GM15510 (cell line): Measurements from ENCODE around the gene RFX1.

Experiments
- POLR2A ChIP-seq: IDR thresholded peaks from 3 replicates; pipeline ENCODE4 v1.6.1; 2011; ENCODE audit warnings: borderline replicate concordance; ENCODE audit not compliant: insufficient read length; ENCODE audit errors: extremely low read depth

Gene RFX1

GRCh38 chr19:13985771-13986347 lies 20.3 kb downstream of the RFX1 start:
- no peak for TF ChIP-seq POLR2A

DNA sequence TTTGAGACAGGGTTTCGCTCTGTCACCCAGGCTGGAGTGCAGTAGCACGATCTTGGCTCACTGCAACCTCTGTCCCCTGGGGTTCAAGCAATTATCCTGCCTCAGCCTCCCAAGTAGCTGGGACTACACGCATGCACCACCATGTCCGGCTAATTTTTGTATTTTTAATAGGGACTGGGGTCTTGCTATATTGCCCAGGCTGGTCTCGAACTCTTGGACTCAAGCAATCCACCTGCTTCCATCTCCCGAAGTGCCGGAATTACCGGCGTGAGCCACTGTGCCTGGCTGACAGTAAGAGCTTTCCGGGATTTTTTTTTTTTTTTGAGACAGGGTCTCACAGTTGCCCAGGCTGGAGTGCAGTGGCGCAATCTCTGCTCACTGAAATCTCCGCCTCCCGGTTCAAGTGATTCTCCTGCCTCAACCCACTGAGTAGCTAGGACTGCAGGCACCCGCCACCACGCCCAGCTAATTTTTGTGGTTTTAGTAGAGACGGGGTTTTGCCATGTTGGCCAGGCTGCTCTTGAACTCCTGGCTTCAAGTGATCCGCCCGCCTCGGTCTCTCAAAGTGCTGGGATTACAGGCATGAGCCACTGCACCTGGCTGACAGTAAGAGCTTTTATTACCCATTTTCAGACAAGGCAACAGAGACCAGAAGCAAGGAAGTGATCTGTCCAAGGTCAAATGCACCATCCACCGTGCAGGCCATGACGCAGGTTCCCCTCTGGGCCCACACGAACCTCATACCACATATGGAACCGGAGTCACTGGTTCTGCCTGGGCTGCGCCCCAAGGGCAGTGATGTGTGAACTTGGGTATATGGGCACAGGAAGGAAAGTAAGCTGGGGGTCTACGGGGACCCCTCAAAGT lies 21.0 kb downstream of the RFX1 start:
- no peak for TF ChIP-seq POLR2A

DNA sequence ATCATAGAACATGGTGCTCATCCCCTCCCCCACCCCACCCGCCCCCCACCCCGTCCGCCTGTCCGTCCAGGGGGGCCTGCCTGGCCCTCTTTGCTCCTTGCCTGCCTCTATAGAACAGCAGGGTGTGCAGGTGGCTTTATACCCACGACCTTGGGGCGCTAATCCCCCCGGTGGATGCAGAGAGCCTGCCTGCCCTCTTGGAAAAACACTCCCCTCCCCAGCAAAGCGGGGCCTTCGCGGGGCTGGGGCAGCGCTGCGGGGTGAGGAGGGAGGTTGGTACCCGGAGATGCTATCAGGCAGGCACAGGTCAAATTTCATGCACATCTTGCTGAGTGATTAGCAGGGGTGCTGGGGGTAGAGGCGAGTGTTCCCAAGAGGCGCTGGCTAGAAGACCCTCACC lies 21.9 kb downstream of the RFX1 start:
- TF ChIP-seq POLR2A, result no peak

- TF ChIP-seq POLR2A, result no peak
Observed at GRCh38 chr19:13983213-13983889, 22.8 kb downstream of the RFX1 start.

GRCh38 chr19:13982773-13983172 lies 23.3 kb downstream of the RFX1 start:
- TF ChIP-seq POLR2A, result no peak

- TF ChIP-seq POLR2A, result no peak
Observed at GRCh38 chr19:13981988-13982501, 24.1 kb downstream of the RFX1 start.

DNA sequence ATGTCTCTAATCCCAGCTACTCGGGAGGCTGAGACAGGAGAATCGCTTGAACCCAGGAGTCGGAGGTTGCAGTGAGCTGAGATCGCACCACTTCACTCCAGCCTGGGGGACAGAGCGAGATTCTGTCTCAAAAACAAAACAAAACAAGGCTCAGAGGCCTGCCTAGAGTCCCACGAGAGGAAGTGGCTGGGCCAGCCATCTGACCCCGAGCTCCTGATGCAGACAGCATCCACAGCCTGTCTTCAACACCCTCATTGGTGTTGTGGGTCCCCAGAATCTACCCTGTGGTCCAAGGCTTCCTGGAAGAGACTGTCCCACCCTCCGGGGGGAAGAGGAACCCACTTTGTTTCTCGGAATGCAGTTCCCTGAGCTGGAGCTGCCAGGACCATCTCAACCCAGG lies 24.7 kb downstream of the RFX1 start:
- no peak for TF ChIP-seq POLR2A

- no peak for TF ChIP-seq POLR2A
Observed at GRCh38 chr19:13981021-13981420, 25.1 kb downstream of the RFX1 start.

DNA sequence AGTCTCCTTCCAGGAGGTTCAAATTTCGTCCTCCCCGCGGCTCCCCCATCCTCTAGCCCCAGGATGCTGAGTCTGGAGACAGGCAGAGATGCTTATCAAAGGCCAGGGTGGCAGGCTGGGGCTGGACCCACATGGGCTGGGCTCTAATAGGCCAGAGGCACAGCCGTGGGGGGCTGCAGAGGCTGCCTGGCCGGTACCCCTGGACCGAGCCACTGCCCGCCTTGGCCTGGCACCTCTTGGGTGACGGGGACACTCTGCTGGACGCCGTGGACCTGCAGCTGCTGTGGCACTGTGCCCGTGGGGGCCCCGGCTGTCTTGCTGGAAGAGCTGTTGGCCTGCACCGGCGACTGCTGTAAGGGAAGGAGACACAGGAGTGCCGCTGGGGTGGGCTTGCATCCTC lies 25.8 kb downstream of the RFX1 start:
- TF ChIP-seq POLR2A, result no peak

- no peak for TF ChIP-seq POLR2A
Observed at GRCh38 chr19:13979686-13980085, 26.4 kb downstream of the RFX1 start.

GRCh38 chr19:13979244-13979615 lies 26.9 kb downstream of the RFX1 start:
- TF ChIP-seq POLR2A, result no peak

- TF ChIP-seq POLR2A, result no peak
Observed at GRCh38 chr19:13978351-13979243, 27.5 kb downstream of the RFX1 start.

- no peak for TF ChIP-seq POLR2A
Observed at GRCh38 chr19:13977803-13978202, 28.3 kb downstream of the RFX1 start.

DNA sequence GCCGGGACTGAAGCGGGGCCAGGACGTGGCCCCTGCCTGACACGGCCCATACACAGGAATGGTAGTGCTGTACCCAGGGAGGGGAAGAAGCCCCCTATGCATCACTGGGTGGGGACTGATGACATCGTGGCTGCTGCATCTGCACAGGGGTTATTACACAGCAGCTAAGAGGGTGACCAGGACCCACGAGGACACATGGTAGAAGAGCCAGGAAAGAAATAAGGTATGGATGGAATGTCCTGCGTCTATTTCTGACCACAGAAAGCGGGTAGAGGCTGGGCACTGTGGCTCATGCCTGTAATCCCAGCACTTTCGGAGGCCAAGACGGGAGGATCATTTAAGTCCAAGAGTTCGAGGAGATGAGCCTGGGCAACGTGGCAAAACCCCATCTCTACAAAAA lies 29.7 kb downstream of the RFX1 start:
- TF ChIP-seq POLR2A, result no peak
